T-helper 17 cell (primary cell): ENCODE measurements around the gene CEP76. TPM values are rescaled to one million over a fixed set of nuclear protein-coding genes. Genes with fewer than 3 reads are reported as not detected.
"Not testable (repeated sequence)": the region's sequence is repeated elsewhere in the genome, so short reads cannot be mapped to it uniquely, and the experiment has no call there.

Source experiments
- ATAC-seq: fragments of 150-1000 bp; cut with Tn5 transposase; 2 replicates; pipeline ENCODE4 v1.10.0; 2021; ENCODE audit warnings: mild to moderate bottlenecking, moderate library complexity
- DNase-seq, 3 donors: peaks; one replicate each; pipeline versions ENCODE4 v3.0.0 to v3.0.0-alpha.2; 2020 to 2021
- H3K9me3 ChIP-seq: one replicate; pipeline ENCODE4 v1.7.0; 2013; ENCODE audit warnings: low read length, mild to moderate bottlenecking; ENCODE audit not compliant: control insufficient read depth, poor library complexity, severe bottlenecking
- H3K27ac Mint-ChIP-seq: one replicate; pipeline ENCODE4 v1.8.0; 2022; ENCODE audit warnings: mild to moderate bottlenecking, moderate library complexity, mixed read lengths
- H3K27me3 Mint-ChIP-seq: one replicate; pipeline ENCODE4 v1.8.0; 2022; ENCODE audit warnings: mixed read lengths
- H3K36me3 Mint-ChIP-seq: one replicate; pipeline ENCODE4 v1.8.0; 2022; ENCODE audit warnings: low read depth, mixed read lengths
- H3K4me1 Mint-ChIP-seq: one replicate; pipeline ENCODE4 v1.8.0; 2022; ENCODE audit warnings: mild to moderate bottlenecking, mixed read lengths
- H3K4me3 Mint-ChIP-seq: one replicate; pipeline ENCODE4 v1.8.0; 2022; ENCODE audit warnings: mild to moderate bottlenecking, moderate library complexity, mixed read lengths
- total RNA-seq, 4 donors: library from RNA in 2 of 4; stranded (reverse) in 2 of 4; gene quantifications; one replicate each; pipeline ENCODE4 v1.2.3 and lab custom pipeline; 2022 to 2026

Gene CEP76
- total RNA-seq, 2 donors from 2014 or later = 8.9 to 10.5 TPM

GRCh38 chr18:12645751-12646203 lies 56.7 kb downstream of the CEP76 start:
- Mint-ChIP-seq H3K27ac (no peak overlapping the region), H3K4me1 (peaks cover 1% of the 10 kb centered on the region), H3K4me3 (no peak overlapping the region), H3K27me3 (peaks cover 35% of the 10 kb centered on the region), H3K36me3 (peaks cover 6% of the 10 kb centered on the region)
- DNase-seq = no peak
- H3K9me3 ChIP-seq = no peaks in the 10 kb centered on the region
- no peak for ATAC-seq

GRCh38 chr18:12645254-12645653 lies 57.3 kb downstream of the CEP76 start:
- Mint-ChIP-seq H3K4me3 (no peak overlapping the region), H3K4me1 (peaks cover 2% of the 10 kb centered on the region), H3K27me3 (peaks cover 40% of the 10 kb centered on the region), H3K27ac (no peak overlapping the region), H3K36me3 (peaks cover 10% of the 10 kb centered on the region)
- ATAC-seq (no peak), DNase-seq (no peak)
- no peaks in the 10 kb centered on the region for H3K9me3 ChIP-seq

- H3K4me1 Mint-ChIP-seq, ATAC-seq, H3K4me3 Mint-ChIP-seq, H3K27ac Mint-ChIP-seq, DNase-seq, H3K36me3 Mint-ChIP-seq, H3K9me3 ChIP-seq: not testable (repeated sequence)
- peaks cover 41% of the 10 kb centered on the region for H3K27me3 Mint-ChIP-seq
Measured at GRCh38 chr18:12643756-12644155, 58.8 kb downstream of the CEP76 start.

GRCh38 chr18:12640881-12641200 lies 61.7 kb downstream of the CEP76 start:
- Mint-ChIP-seq H3K27ac (no peak overlapping the region), H3K4me3 (no peak overlapping the region), H3K36me3 (peaks cover 10% of the 10 kb centered on the region), H3K4me1 (peaks cover 2% of the 10 kb centered on the region), H3K27me3 (peaks cover 38% of the 10 kb centered on the region)
- H3K9me3 ChIP-seq = no peaks in the 10 kb centered on the region
- DNase-seq = no peak
- no peak for ATAC-seq

GRCh38 chr18:12639990-12640880 lies 62.3 kb downstream of the CEP76 start:
- Mint-ChIP-seq H3K27ac (no peak overlapping the region), H3K36me3 (peaks cover 5% of the 10 kb centered on the region), H3K4me3 (no peak overlapping the region), H3K27me3 (peaks cover 32% of the 10 kb centered on the region), H3K4me1 (peaks cover 2% of the 10 kb centered on the region)
- no peak for ATAC-seq
- no peak for DNase-seq
- H3K9me3 ChIP-seq = no peaks in the 10 kb centered on the region

- no peak for DNase-seq
- Mint-ChIP-seq H3K27me3 (peaks cover 22% of the 10 kb centered on the region), H3K4me1 (peaks cover 2% of the 10 kb centered on the region), H3K4me3 (no peak overlapping the region), H3K27ac (no peak overlapping the region), H3K36me3 (peaks cover 5% of the 10 kb centered on the region)
- no peak for ATAC-seq
- H3K9me3 ChIP-seq = no peaks in the 10 kb centered on the region
Measured at GRCh38 chr18:12638644-12639124, 63.8 kb downstream of the CEP76 start.

- no peak overlapping the region for H3K4me3 Mint-ChIP-seq
- H3K27me3 Mint-ChIP-seq = peaks cover 17% of the 10 kb centered on the region
Measured at GRCh38 chr18:12637901-12638643, 64.5 kb downstream of the CEP76 start.

GRCh38 chr18:12637393-12637792 lies 65.1 kb downstream of the CEP76 start:
- no peak for DNase-seq
- peaks cover 2% of the 10 kb centered on the region for H3K4me1 Mint-ChIP-seq

More at GRCh38 chr18:12637901-12638643, 64.5 kb downstream of the CEP76 start:
- H3K4me1 Mint-ChIP-seq = peaks cover 2% of the 10 kb centered on the region
- no peak for DNase-seq
- no peak for ATAC-seq
- no peaks in the 10 kb centered on the region for H3K9me3 ChIP-seq
- peaks cover 5% of the 10 kb centered on the region for H3K36me3 Mint-ChIP-seq
- no peak overlapping the region for H3K27ac Mint-ChIP-seq

GRCh38 chr18:12631831-12632477 lies 70.6 kb downstream of the CEP76 start:
- Mint-ChIP-seq H3K27me3 (peaks cover 5% of the 10 kb centered on the region), H3K4me1 (no peaks in the 10 kb centered on the region), H3K4me3 (no peak overlapping the region), H3K36me3 (peaks cover 4% of the 10 kb centered on the region), H3K27ac (no peak overlapping the region)
- H3K9me3 ChIP-seq = no peaks in the 10 kb centered on the region
- no peak for ATAC-seq
- DNase-seq = no peak

More at GRCh38 chr18:12637393-12637792, 65.1 kb downstream of the CEP76 start:
- no peaks in the 10 kb centered on the region for H3K9me3 ChIP-seq
- Mint-ChIP-seq H3K27me3 (peaks cover 15% of the 10 kb centered on the region), H3K27ac (no peak overlapping the region), H3K4me3 (no peak overlapping the region), H3K36me3 (peaks cover 5% of the 10 kb centered on the region)
- ATAC-seq = no peak

- H3K4me1 Mint-ChIP-seq = no peaks in the 10 kb centered on the region
- DNase-seq = no peak
Measured at GRCh38 chr18:12630136-12630535, 72.4 kb downstream of the CEP76 start.

GRCh38 chr18:12628706-12629702 lies 73.5 kb downstream of the CEP76 start:
- no peak for DNase-seq
- peaks cover 5% of the 10 kb centered on the region for H3K27me3 Mint-ChIP-seq

More at GRCh38 chr18:12630136-12630535, 72.4 kb downstream of the CEP76 start:
- no peaks in the 10 kb centered on the region for H3K9me3 ChIP-seq
- Mint-ChIP-seq H3K27me3 (peaks cover 5% of the 10 kb centered on the region), H3K27ac (no peak overlapping the region), H3K4me3 (no peak overlapping the region), H3K36me3 (peaks cover 4% of the 10 kb centered on the region)
- no peak for ATAC-seq

GRCh38 chr18:12627199-12627598 lies 75.3 kb downstream of the CEP76 start:
- H3K27ac Mint-ChIP-seq = not testable (repeated sequence)

More at GRCh38 chr18:12628706-12629702, 73.5 kb downstream of the CEP76 start:
- H3K9me3 ChIP-seq = no peaks in the 10 kb centered on the region
- Mint-ChIP-seq H3K4me1 (no peaks in the 10 kb centered on the region), H3K4me3 (no peak overlapping the region), H3K27ac (no peak overlapping the region), H3K36me3 (peaks cover 4% of the 10 kb centered on the region)
- ATAC-seq = no peak

More at GRCh38 chr18:12627199-12627598, 75.3 kb downstream of the CEP76 start:
- not testable (repeated sequence) for H3K27me3 Mint-ChIP-seq, ATAC-seq, H3K9me3 ChIP-seq, DNase-seq, H3K4me3 Mint-ChIP-seq, H3K4me1 Mint-ChIP-seq, H3K36me3 Mint-ChIP-seq
